HG03175 (cell line): Measurements from ENCODE around the gene CAMK1.
A peak's percentile ranks its signal among the peaks of the same experiment; 100 is the strongest.

Experiments used
- ATAC-seq: cut with Tn5 transposase; IDR thresholded peaks from one replicate; pipeline ENCODE4 v1.9.1; 2021; ENCODE audit warnings: mild to moderate bottlenecking, moderate library complexity; ENCODE audit not compliant: unreplicated experiment

Gene CAMK1

DNA sequence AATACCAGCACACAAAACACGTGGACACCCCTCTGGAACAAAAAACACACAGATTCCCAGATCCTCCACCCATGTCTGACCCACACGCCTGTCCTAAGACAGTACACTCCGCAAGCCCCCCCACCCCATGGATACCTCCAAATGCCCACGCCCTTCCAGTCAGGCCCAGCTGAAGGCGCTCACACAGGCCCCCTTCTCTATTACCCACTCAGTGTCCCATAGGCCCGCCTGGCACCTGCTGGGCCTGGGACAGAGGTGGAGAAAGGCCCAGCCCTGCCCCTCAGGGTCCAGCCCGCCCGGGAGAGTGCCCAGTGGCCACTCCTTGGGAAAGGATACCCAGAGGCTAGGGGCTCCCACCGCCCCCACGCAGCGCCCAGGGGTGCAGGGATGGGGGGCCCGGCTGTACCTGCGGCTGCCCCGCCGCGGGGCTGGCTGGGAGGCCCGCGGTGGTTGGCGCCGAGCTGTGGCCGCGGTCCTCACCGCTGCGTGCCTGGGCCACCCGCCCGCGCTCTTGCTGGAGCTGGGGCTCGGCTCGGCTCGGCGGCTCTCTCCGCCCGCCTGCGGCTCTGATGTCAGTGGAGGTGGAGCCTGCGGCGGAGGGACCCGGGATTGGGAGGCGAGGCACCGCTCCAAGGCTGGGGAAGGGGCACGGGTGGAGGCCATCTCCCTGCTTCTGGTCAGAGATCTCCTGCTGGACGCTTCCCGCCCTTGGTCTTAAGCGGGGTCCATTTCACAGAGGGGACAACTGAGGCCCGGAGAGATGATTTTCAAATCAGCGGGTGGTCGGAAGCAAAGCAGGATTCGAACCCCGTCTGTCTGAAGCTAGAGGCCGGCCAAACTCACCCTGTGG is at the start of gene CAMK1:
Gene CAMK1, minus strand, starts transcription at position 522 of the 850 bp plus-strand sequence. CDS start 2,198 bp downstream, outside the sequence.
- ATAC-seq: peak; percentile 65

DNA sequence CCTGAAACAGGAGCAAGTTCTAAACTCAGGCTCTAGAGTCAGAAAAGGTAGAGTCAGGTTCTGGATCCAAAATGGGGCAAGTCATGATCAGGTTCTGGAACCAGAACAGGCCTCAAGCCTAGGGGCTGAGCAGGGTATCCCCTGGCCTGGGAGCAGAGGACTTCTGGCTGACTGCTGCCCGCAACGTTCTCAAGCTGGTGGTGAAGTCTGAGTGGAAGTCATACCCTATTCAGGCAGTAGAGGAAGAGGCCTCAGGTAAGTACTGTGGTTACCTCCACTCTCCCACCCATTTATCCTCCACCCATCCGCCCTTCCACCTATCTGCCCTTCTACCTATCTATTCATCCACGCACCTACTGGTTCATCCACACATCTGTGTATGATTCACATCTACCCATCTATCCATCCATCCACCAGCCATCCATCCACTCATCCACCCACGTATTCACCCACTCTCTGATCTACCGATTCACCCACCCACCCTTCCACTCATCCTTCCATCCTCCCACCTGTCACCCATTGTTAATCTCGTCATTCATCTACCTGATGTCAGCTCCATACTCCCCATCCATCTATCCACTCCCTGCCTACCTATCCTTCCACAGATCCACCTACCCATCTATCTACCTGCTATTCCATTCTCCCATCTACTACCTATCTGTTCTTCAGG is 49.1 kb upstream of the CAMK1 start:
- ATAC-seq: no peak

DNA sequence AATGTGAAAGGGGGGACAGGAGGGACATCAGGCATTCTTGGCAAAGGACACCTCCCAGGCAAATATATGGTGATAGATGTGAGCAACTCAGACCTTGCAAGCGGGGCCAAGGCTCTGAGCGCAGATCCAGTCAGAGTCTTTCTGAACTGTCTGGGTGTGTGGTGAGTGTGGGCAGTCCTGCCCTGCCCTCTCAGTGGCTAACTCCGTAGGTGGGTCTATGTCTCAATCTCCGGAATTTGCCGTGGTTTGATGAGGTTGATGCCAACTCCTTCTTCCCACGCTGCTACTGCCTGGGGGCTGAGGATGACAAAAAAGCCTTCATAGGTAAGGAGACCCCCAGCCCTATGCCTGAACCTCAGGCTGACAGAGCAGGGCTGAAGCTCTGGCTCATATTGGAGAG is 47.7 kb upstream of the CAMK1 start:
- ATAC-seq: no peak

DNA sequence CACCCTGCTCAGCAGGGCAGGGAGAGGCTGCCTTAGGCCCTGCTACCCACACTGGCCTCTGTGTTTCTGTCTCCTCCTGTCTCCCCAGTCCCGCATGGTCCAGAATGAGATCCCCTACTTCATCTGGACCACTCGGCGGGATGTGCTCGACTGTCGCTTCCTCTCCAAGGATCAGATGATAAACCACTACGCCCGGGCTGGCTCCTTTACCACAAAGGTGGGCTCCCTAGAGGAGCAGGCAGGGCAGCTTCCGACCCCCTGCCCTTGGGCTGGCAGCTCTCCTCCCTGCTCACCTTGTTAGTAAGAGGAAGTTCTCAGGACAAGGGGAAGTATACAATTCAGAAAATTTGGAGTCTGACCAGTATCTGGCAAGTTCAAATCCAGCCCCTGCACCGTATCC is 46.2 kb upstream of the CAMK1 start:
- ATAC-seq: no peak

DNA sequence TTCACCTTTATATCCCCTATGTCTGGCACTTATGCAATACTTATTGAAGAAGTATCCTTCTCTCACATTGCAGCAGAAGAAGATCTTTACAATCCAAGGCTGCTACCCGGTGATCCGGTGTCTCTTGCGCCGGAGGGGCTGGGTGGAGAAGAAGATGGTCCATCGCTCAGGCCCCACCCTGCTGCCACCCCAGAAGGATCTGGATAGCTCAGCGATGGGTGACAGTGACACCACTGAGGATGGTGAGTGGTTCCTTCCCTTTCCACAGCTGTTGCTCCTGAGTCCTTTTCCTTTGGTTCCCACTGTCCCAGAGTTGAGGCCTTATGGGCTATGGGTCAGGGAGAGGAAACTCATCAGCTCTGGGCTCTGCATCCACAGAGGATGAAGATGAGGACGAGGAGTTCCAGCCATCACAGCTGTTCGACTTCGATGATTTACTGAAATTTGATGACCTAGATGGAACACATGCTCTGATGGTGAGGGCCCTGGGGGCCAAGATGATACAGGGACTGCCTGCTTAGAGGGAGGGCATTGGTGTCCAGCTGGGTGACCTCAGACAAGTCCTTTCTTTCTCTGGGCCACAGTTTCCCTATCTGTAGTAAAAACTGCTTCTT is 43.2 kb upstream of the CAMK1 start:
- no peak for ATAC-seq

DNA sequence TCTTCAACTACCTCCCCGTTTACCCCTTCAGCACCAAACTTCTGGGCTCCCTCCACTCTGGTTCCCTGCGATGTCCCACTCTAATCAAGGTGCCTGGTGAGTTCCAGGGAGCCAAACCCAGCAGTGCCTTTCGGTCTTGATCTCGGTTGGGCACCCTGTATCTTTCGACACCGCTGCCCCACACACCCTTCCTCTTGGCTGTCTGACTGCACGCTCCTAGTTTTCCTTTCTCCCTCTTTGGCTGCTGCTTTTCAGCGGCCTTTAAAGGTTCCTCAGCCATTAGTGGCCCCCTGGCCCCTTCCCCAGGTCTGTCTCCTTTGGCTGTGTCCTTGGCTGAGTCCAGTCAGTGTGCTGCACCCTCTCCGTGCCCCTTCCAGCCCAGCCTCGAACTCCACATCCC is 41.1 kb upstream of the CAMK1 start:
- ATAC-seq: no peak

DNA sequence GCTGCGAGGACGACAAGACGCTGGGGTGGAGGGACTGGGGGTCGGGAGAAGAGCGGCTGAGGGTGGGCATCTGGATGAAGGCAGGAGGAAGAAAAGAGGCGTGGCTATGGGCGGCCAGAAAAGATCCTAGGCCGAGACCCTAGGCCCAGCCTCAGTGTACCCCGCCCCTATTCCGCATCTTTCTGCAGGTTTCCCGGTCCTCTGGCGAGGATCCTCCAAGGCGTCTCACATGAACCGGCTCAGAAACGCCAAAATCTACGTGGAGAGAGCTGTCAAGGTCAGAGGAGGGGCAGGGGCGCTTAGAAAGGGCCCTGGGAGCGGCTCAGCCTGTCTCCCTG is 40.7 kb upstream of the CAMK1 start:
- no peak for ATAC-seq

DNA sequence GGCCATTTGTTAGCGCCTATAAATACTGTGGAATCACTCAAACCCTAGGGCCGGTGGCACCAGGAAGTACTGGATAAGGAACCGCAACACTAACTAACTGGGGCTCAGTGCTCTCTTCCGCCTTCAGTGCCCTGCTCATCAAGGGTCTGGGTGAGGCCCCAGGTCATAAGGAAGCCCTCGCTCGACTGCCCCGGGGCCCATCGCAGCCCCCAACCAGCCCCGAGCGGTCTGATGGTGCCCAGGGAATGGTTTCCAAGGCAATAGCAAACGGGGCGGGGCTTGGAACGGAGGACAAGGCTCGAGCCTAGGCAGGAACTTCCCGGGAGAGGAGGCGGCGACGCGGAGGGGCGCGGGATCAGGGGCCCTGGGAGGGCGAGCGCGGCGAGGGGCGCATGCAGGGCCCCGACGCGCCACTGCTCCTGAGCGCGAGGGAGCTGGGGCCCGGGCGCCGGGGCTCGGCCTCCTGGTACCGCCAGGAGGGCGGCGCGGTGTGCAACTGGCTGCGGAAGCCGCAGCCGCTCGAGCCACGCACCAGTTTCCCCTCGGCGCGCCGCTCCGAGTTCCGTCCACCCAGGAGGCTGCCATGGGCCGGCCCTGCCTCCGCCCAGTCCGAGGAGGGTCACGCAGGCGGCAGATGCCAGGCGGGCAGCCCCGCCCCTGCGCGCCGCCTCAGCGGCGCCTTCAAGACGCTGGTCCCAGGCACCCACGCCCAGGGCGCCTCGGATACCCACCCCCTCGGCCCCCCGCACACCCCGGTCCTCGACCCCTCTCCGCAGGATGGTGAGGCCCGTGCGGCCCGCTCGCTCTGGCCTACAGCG is 40.1 kb upstream of the CAMK1 start, which contains the start of gene TTLL3:
Gene TTLL3, plus strand, starts transcription at position 648 of the 818 bp plus-strand sequence. CDS start 400 bp downstream, outside the sequence.
- ATAC-seq: peak; percentile 60

DNA sequence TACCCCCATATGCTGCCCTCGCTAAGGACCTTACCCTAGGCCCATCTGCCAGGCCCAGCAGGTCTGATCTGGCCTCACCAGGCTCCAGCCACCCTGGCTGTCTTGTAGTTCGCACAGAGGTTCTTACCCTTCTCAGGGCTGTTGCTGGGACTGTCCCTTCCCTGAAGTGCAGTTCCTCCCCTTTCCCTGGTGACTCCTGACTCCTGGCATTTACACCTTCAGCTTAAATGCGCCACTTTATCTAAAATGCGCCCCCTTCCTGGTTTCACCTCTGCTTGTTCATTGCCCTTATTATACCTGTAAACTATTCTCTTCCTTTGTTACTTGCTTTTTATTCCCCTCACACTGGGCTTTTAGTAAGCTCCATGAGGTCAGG is 39.5 kb upstream of the CAMK1 start:
- ATAC-seq: peak; percentile 6

DNA sequence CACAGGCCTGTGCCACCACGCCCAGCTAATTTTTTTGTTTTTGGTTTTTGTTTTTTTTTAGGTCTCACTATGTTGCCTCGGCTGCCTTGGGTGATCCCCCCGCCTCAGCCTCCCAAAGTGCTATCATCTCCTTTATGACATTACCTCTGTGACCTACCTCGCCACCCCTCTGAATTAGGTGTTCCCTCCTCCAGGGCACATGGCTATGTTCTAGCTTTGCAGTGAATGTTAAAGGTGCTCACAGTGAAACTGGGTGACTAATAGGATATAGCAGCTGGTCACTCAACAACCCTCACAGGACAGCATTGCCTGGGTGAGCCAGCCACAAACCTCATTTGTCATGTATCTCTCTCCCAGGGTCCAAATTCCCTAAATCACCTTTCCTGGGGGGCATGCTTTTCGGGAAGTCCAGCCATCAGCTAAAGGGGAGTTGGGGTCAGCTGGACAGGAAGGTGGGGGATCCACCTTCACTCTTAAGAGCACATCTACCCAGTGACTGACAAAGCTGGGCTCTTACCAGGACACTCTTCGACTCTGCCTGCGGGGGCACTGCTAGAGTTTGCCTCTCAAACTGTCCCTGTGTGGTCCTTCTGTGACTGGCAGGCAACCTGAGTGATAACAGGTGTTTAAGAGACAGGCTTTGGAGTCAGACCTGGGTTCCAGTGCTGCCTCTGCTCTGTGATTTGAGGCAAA is 38.7 kb upstream of the CAMK1 start:
- peak; percentile 69 for ATAC-seq

DNA sequence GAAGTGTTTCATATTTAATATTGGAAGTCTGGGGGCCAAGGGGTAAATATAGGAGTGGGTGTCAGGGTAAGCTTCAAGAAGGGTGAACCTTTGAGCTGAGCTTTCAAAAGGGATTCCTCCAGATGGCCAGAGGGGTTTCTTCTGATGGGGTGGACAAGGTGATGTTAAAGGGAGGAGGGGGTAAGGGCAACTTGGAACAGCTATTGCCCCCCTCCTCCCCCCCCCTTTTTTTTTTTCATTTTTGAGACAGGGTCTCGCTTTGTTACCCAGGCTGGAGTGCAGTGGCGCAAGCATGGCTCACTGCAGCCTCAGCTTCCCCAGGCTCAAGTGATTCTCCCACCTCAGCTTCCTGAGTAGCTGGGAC is 38.2 kb upstream of the CAMK1 start:
- ATAC-seq: no peak

DNA sequence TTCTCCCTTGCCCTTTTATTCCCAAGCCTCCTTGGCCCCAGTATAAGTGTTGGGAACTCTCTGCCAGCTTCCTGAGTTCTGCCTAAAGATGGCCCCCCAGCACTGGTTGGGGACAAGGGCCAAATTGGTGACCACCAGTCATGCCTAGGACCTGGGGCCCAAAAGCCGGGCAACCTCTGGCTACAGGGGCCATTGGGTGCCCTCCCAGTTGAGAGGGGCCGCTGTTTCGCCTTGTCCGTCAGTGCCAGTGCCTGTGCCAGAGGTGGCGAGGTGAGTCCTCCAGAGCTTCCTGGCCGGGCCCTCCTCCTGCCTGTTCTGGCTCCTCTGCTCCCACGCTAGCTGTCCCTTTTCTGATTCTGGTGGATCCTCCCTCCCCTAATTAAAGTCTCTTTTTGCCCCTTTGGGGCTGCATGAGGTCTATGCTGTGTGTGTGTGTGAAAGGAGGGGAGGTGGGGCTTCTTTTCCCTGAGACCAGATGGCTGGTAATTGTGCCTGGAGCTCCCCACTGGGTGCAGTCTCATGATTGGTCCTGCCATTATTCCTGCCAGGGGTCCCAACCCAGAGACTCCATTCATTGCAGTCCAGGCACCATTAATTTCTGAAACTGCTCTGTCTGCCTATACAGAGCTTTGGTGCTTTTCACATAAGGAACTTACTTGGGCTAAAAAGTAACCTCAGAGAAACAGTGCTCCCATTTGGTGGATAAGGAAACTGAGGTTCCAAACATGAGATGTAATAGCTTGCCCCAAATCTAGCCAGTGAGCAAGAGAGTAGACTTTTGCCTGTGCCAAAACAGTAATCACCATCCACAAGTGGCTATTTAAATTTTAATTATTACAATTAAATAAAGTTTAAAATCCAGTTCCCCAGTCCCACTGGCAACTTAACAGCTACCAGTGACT is 37.2 kb upstream of the CAMK1 start:
- ATAC-seq: no peak

DNA sequence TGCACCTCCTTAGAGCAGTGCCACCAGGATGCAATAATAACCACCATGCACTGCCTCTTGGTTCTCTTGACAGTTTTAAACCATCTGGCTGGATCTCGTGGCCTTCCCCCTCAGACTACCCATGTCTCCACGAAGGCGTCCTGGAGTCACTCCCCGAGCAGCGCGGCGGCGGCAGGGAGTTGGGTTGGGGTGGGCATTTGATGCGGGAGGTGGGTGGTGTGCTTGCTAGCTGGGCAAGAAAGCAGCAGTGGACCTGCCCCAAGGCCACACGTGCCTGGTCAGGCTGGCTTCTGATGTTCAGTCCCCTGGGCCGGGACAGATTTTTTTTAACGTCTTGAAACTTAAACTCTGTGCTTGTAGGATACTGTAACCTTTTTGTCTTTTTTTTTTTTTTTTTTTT is 36.4 kb upstream of the CAMK1 start:
- ATAC-seq: no peak

DNA sequence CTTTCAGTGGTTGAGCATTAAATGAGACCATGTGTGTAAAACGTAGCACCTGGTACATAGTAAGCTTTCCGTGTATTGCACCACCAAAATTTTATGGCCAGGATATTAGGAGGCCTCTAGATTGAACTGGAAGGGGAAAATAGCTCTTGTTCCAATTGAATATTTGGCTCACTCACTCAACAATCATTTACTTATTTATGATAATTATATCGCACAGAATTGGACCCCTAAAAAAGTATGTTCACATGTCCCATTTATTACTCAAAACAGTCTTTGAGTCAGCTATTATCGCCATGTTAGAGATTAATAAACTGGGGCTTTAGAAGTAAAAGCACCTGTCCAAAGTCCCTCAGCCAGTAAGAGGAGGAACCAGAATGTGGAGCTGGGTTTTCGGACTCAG is 35.2 kb upstream of the CAMK1 start:
- ATAC-seq: no peak

DNA sequence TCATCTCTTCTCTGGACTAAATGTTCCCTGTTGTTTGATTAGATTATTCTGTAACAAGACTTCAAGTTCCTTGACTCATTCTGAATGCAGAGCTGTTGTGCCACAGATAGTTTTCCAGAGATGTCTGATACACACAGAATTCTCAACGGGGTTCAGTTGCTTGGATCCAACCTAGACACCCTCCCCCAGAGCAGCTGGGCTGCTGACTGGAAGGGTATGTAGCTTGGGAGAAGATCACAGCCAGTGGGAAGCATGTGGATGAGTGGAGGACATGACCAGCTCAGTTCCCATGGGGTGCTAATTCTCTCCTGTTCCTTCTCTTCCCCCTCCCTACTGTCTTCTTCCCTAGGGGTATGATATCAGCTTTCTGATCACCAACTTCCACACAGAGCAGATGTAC is 33.7 kb upstream of the CAMK1 start:
- ATAC-seq: no peak

DNA sequence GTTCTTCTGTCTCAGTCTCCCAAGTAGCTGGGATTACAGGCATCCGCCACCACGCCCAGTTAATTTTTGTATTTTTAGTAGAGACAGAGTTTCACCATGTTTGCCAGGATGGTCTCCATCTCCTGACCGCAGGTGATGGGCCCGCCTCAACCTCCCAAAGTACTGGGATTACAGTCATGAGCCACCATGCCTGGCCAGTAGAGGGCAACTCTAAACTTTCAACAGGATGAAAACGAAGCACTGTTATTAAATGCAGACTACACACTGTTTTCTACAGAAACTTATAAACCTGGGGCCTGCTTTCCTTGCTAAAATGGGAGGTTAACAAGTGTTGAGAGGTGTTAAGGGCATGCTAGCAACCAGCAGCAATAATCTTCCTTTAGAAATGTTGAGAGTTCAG is 30.8 kb upstream of the CAMK1 start:
- ATAC-seq: no peak

DNA sequence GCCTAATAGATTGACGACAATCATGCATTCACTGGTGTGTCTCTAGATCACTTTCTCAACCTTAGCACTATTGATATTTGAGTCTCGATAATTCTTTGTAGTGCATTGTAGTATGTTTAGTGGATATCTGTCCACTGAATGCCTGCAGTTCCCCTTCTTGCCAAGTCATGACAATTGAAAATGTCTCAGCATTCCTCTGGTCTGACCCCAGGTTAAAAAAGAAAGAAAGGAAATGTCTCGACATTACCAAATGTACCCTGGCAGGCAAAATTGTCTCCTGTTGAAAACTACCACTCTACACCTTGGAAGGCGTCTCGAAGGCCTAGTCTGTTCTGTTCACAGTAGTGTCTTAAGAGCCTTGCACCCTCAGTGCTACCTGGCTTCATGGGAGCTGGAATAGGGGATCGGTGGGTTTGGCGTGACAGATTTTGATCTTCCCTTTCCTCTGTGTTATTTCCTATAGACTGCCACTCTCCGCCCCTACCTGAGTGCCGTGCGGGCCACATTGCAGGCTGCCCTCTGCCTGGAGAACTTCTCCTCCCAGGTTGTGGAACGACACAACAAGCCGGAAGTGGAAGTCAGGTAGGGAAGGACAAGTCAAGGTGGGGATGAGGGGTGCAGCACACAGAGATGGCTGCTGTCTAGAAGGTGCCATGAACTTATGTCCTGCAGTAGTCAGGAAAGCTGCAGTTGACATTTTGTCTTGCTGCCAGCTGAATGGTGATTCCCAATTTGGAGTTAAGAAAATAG is 27.6 kb upstream of the CAMK1 start:
- no peak for ATAC-seq

DNA sequence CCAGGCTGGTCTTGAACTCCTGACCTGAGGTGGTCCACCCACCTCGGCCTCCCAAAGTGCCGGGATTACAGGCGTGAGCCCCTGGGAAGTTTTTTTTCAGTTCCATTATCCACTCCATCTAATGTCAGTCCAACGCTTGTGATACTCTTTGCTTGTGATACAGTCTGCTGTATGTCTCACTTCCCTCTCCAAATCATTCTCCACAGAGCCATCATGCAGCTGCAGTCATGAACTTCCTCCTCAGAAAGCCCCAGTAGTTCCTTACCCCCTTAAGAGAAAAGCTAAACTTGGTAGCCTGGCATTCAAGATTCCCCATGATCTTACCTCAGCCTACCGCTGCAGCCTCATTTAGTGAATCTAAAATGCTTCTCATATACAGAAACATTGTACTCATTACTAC is 25.5 kb upstream of the CAMK1 start:
- ATAC-seq: no peak

DNA sequence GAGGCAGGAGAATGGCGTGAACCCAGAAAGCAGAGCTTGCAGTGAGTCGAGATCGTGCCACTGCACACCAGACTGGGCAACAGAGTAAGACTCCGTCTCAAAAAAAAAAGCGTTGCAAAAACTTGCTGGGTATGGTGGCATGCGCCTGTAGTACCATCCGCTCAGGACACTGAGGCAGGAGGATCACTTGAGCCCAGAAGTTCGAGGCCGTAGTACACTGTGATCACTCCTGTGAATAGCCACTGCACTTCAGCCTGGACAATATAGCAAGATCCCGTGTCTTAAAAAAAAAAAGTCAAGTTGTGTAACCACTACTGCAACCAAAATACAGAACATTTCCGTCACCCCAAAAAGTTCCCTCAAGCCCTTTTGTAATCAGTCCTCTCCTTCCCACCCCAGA is 24.7 kb upstream of the CAMK1 start:
- no peak for ATAC-seq
